NCI-H1694 treated with DMSO at 0.1 percent for 48 hours (cell line): ENCODE data around the gene INPP4B.

ENCODE experiments used
- DNase-seq: peaks from one replicate; lab custom pipeline; 2025; lab: John Stamatoyannopoulos, UW

INPP4B gene

GRCh38 chr4:142572071-142572470, 274.0 kb downstream of the INPP4B start:
- DNase-seq: no peak

- no peak for DNase-seq
These were observed 278.3 kb downstream of the INPP4B start for GRCh38 chr4:142567620-142568451.

GRCh38 chr4:142567199-142567598, 278.9 kb downstream of the INPP4B start:
- no peak for DNase-seq

GRCh38 chr4:142566777-142567176, 279.3 kb downstream of the INPP4B start:
- no peak for DNase-seq

GRCh38 chr4:142566243-142566642, 279.9 kb downstream of the INPP4B start:
- no peak for DNase-seq

- DNase-seq: no peak
These were observed 280.3 kb downstream of the INPP4B start for GRCh38 chr4:142565771-142566170.

- no peak for DNase-seq
These were observed 282.3 kb downstream of the INPP4B start for GRCh38 chr4:142563682-142564291.

- DNase-seq: no peak
These were observed 286.1 kb downstream of the INPP4B start for GRCh38 chr4:142559986-142560385.

GRCh38 chr4:142558851-142559250, 287.2 kb downstream of the INPP4B start:
- DNase-seq: no peak

- DNase-seq: no peak
These were observed 288.8 kb downstream of the INPP4B start for GRCh38 chr4:142557239-142557801.

GRCh38 chr4:142556570-142557238, 289.4 kb downstream of the INPP4B start:
- DNase-seq: no peak

GRCh38 chr4:142556048-142556447, 290.1 kb downstream of the INPP4B start:
- no peak for DNase-seq

- DNase-seq: no peak
These were observed 291.7 kb downstream of the INPP4B start for GRCh38 chr4:142554412-142554811.

GRCh38 chr4:142551517-142552305, 294.4 kb downstream of the INPP4B start:
- DNase-seq: no peak

GRCh38 chr4:142550965-142551364, 295.1 kb downstream of the INPP4B start:
- no peak for DNase-seq

- DNase-seq: no peak
These were observed 296.2 kb downstream of the INPP4B start for GRCh38 chr4:142549726-142550463.

- DNase-seq: no peak
These were observed 296.9 kb downstream of the INPP4B start for GRCh38 chr4:142549248-142549647.

GRCh38 chr4:142548491-142548890, 297.6 kb downstream of the INPP4B start:
- DNase-seq: no peak

GRCh38 chr4:142547974-142548373, 298.1 kb downstream of the INPP4B start:
- DNase-seq: no peak

GRCh38 chr4:142544594-142544993, 301.5 kb downstream of the INPP4B start:
- DNase-seq: no peak

GRCh38 chr4:142544039-142544438, 302.1 kb downstream of the INPP4B start:
- no peak for DNase-seq
